Breast epithelium (tissue), 3 donors: ENCODE results near the gene KLHL6.

Experiments used
- POLR2A ChIP-seq: fragments of 450-650 bp; IDR thresholded peaks from one replicate; pipeline ENCODE4 v1.6.1; 2016; ENCODE audit warnings: antibody characterized with exemption, mild to moderate bottlenecking, moderate library complexity
- POLR2AphosphoS5 ChIP-seq, 3 donors: sonication (generic); formaldehyde crosslinking; IDR thresholded peaks; one replicate each; pipeline ENCODE4 v1.6.1; 2017; ENCODE audit warnings: antibody characterized with exemption in 3 of 3
- TF ChIP-seq, protein P1 (sequence below), 3 donors: fragments of 450-650 bp; IDR thresholded peaks; one replicate each; pipeline ENCODE4 v1.5.1; 2016 to 2017; ENCODE audit warnings: antibody characterized with exemption in 3 of 3, mild to moderate bottlenecking in 3 of 3, moderate library complexity in 3 of 3

DNA sequence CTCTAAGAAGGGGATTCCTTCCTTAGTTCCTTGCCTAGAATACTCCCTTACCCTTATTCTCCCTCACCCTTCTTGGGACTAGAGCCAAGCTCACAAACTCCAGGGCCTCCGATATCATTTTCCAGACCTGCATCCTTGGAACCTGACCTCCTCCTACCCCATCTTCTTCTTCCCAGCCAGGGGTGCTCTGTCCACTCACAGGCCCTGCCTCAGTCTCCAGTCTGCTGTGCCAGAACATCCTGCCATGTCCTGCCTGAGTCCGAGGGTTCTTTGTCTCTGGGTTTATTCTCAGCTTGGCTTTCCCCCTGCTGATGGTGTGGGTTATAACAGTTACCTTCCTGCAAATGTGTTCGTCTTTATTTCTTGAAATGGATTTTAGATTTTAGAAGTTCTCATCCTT lies 67.2 kb downstream of the KLHL6 start:
- TF ChIP-seq, protein P1, sequence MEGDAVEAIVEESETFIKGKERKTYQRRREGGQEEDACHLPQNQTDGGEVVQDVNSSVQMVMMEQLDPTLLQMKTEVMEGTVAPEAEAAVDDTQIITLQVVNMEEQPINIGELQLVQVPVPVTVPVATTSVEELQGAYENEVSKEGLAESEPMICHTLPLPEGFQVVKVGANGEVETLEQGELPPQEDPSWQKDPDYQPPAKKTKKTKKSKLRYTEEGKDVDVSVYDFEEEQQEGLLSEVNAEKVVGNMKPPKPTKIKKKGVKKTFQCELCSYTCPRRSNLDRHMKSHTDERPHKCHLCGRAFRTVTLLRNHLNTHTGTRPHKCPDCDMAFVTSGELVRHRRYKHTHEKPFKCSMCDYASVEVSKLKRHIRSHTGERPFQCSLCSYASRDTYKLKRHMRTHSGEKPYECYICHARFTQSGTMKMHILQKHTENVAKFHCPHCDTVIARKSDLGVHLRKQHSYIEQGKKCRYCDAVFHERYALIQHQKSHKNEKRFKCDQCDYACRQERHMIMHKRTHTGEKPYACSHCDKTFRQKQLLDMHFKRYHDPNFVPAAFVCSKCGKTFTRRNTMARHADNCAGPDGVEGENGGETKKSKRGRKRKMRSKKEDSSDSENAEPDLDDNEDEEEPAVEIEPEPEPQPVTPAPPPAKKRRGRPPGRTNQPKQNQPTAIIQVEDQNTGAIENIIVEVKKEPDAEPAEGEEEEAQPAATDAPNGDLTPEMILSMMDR (IDR thresholded peaks at IDR 0.05), result no peak
- no peak for TF ChIP-seq POLR2A
- no peak for TF ChIP-seq POLR2AphosphoS5 (IDR thresholded peaks at IDR 0.05)
